Measurements from ENCODE around the gene LDAH. TPM values are rescaled to one million over a fixed set of nuclear protein-coding genes. Genes with fewer than 3 reads are reported as not detected.

LDAH gene
- total RNA-seq, 1 experiment from 2014 or later: 17.2 TPM

DNA sequence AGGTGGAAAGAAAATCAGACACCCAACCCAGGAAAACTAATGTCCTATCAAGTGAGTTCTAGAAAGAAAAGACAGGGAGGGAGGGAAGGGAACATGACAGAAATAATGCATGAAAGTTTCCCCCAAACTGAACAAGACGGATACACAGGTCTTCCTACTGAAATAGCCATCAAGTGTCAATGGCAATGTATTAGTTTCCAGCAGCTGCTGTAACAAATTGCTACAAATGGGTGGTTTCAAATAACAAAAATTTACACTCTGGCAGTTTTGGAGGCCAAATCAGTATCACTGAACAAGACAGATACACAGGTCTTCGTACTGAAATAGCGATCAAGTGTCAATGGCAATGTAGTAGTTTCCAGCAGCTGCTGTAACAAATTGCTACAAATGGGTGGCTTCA is 70.6 kb downstream of the LDAH start:
- Histone ChIP-seq H3K4me3 (ENCODE audit: low read depth in 2 of 2, low read length in 2 of 2) (no peak overlapping the region), H3K4me1 (ENCODE audit: control insufficient read depth, insufficient read depth, low read length) (no peaks in the 10 kb centered on the region), H3K9me3 (ENCODE audit: control insufficient read depth, insufficient read depth, low read depth, low read length) (no peaks in the 10 kb centered on the region), H3K27me3 (ENCODE audit: control insufficient read depth, insufficient read depth, low read length) (no peaks in the 10 kb centered on the region), H3K36me3 (ENCODE audit: control insufficient read depth, insufficient read depth, low read length) (no peaks in the 10 kb centered on the region; the same call in 1 of the 2 replicates), H3K27ac (ENCODE audit: low read length) (no peak overlapping the region)
- ChIA-PET POLR2A (no interaction called here), CTCF (no interaction called here)
- in situ Hi-C loops (cut with HindIII; ENCODE audit: low pct_unique_long_range_greater_than_20kb, low sequenced_read_pairs): no loop called here
- DNase-seq (ENCODE audit: low read depth, low spot score) (no peak), ATAC-seq (no peak)
- TF ChIP-seq, protein P1, sequence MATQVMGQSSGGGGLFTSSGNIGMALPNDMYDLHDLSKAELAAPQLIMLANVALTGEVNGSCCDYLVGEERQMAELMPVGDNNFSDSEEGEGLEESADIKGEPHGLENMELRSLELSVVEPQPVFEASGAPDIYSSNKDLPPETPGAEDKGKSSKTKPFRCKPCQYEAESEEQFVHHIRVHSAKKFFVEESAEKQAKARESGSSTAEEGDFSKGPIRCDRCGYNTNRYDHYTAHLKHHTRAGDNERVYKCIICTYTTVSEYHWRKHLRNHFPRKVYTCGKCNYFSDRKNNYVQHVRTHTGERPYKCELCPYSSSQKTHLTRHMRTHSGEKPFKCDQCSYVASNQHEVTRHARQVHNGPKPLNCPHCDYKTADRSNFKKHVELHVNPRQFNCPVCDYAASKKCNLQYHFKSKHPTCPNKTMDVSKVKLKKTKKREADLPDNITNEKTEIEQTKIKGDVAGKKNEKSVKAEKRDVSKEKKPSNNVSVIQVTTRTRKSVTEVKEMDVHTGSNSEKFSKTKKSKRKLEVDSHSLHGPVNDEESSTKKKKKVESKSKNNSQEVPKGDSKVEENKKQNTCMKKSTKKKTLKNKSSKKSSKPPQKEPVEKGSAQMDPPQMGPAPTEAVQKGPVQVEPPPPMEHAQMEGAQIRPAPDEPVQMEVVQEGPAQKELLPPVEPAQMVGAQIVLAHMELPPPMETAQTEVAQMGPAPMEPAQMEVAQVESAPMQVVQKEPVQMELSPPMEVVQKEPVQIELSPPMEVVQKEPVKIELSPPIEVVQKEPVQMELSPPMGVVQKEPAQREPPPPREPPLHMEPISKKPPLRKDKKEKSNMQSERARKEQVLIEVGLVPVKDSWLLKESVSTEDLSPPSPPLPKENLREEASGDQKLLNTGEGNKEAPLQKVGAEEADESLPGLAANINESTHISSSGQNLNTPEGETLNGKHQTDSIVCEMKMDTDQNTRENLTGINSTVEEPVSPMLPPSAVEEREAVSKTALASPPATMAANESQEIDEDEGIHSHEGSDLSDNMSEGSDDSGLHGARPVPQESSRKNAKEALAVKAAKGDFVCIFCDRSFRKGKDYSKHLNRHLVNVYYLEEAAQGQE (IDR thresholded peaks at IDR 0.05; ENCODE audit: insufficient read depth in 1 of 2, low read depth in 2 of 2, low read length in 1 of 2): no peak
- TF ChIP-seq, protein P2, sequence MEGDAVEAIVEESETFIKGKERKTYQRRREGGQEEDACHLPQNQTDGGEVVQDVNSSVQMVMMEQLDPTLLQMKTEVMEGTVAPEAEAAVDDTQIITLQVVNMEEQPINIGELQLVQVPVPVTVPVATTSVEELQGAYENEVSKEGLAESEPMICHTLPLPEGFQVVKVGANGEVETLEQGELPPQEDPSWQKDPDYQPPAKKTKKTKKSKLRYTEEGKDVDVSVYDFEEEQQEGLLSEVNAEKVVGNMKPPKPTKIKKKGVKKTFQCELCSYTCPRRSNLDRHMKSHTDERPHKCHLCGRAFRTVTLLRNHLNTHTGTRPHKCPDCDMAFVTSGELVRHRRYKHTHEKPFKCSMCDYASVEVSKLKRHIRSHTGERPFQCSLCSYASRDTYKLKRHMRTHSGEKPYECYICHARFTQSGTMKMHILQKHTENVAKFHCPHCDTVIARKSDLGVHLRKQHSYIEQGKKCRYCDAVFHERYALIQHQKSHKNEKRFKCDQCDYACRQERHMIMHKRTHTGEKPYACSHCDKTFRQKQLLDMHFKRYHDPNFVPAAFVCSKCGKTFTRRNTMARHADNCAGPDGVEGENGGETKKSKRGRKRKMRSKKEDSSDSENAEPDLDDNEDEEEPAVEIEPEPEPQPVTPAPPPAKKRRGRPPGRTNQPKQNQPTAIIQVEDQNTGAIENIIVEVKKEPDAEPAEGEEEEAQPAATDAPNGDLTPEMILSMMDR (IDR thresholded peaks at IDR 0.05): no peak
- TF ChIP-seq TCF7L2 (IDR thresholded peaks at IDR 0.05; ENCODE audit: low read depth, low read length): no peak
- no peak for TF ChIP-seq SIN3A (IDR thresholded peaks at IDR 0.05; ENCODE audit: borderline replicate concordance, insufficient read depth, low read depth, low read length)
- intact Hi-C loops (cut with micrococcal nuclease; ENCODE audit: unreplicated experiment): no loop called here
- no TSS peak for BruUV-seq (replicated peaks)

DNA sequence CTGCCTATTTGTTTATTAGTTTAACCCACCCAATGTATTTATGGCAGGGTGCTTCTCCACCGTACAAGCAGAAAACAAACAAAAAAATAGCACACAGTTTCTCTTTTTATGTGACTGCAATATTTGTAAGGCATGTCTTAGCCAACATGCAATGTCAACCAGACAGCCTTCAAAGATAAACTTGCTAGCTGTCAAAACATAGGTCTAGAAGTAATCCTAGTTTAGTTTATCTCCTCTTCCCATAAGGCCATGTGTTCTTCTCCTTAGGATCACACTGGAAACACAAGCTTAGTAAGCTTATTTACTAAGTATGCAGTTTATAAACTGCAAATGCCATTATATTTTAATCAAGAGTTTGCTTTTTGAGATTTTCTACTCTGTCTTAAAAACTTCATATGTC is 75.6 kb downstream of the LDAH start:
- ATAC-seq: no peak
- H3K4me3 ChIP-seq (ENCODE audit: low read depth in 2 of 2, low read length in 2 of 2): no peak overlapping the region
- DNase-seq (ENCODE audit: low read depth, low spot score): no peak
- ChIA-PET CTCF (no interaction called here), POLR2A (no interaction called here)
- no TSS peak for BruUV-seq (replicated peaks)
- H3K4me1 ChIP-seq (ENCODE audit: control insufficient read depth, insufficient read depth, low read length): no peaks in the 10 kb centered on the region
- no peak for TF ChIP-seq SIN3A (IDR thresholded peaks at IDR 0.05; ENCODE audit: borderline replicate concordance, insufficient read depth, low read depth, low read length)
- TF ChIP-seq POLR2AphosphoS5 (IDR thresholded peaks at IDR 0.05; ENCODE audit: low read depth, low read length): no peak
- TF ChIP-seq TCF7L2 (IDR thresholded peaks at IDR 0.05; ENCODE audit: low read depth, low read length): no peak
- TF ChIP-seq, protein P2 (IDR thresholded peaks at IDR 0.05): no peak
- TF ChIP-seq, protein P1 (IDR thresholded peaks at IDR 0.05; ENCODE audit: insufficient read depth in 1 of 2, low read depth in 2 of 2, low read length in 1 of 2): no peak
- H3K27ac ChIP-seq (ENCODE audit: low read length): no peak overlapping the region
- no peaks in the 10 kb centered on the region for H3K36me3 ChIP-seq (ENCODE audit: control insufficient read depth, insufficient read depth, low read length)
- intact Hi-C loops (cut with micrococcal nuclease; ENCODE audit: unreplicated experiment): no loop called here
- H3K9me3 ChIP-seq (ENCODE audit: control insufficient read depth, insufficient read depth, low read depth, low read length): no peaks in the 10 kb centered on the region
- no peaks in the 10 kb centered on the region for H3K27me3 ChIP-seq (ENCODE audit: control insufficient read depth, insufficient read depth, low read length)
- in situ Hi-C loops (cut with HindIII; ENCODE audit: low pct_unique_long_range_greater_than_20kb, low sequenced_read_pairs): no loop called here

All from Panc1 (cell line).